NB4 (cell line): ENCODE data around the gene TSPAN4.

ENCODE experiments used
- DNase-seq: peaks from one replicate; pipeline ENCODE4 v3.0.0; 2010; ENCODE audit warnings: low read depth
- H3K4me3 ChIP-seq: one replicate; pipeline ENCODE4 v1.5.1; 2011; ENCODE audit warnings: mild to moderate bottlenecking, low read depth, low read length, moderate library complexity
- CTCF ChIP-seq: IDR thresholded peaks from one replicate; pipeline ENCODE4 v1.5.1; 2012; ENCODE audit warnings: low read depth, low read length
- MAX ChIP-seq: IDR thresholded peaks from 2 replicates; pipeline ENCODE4 v1.6.1; 2011; ENCODE audit warnings: low read depth, low read length
- MYC ChIP-seq: IDR thresholded peaks from 2 replicates; pipeline ENCODE4 v1.6.1; 2011; ENCODE audit warnings: low read depth, low read length
- POLR2A ChIP-seq: IDR thresholded peaks from 2 replicates; pipeline ENCODE4 v1.6.1; 2011; ENCODE audit warnings: mild to moderate bottlenecking; ENCODE audit not compliant: insufficient read length; ENCODE audit errors: extremely low read depth

Gene TSPAN4

GRCh38 chr11:858762-859339 lies 16.2 kb downstream of the TSPAN4 start:
- no peak overlapping the region for H3K4me3 ChIP-seq
- DNase-seq: no peak
- TF ChIP-seq POLR2A (no peak), CTCF (no peak), MAX (no peak), MYC (no peak)

DNA sequence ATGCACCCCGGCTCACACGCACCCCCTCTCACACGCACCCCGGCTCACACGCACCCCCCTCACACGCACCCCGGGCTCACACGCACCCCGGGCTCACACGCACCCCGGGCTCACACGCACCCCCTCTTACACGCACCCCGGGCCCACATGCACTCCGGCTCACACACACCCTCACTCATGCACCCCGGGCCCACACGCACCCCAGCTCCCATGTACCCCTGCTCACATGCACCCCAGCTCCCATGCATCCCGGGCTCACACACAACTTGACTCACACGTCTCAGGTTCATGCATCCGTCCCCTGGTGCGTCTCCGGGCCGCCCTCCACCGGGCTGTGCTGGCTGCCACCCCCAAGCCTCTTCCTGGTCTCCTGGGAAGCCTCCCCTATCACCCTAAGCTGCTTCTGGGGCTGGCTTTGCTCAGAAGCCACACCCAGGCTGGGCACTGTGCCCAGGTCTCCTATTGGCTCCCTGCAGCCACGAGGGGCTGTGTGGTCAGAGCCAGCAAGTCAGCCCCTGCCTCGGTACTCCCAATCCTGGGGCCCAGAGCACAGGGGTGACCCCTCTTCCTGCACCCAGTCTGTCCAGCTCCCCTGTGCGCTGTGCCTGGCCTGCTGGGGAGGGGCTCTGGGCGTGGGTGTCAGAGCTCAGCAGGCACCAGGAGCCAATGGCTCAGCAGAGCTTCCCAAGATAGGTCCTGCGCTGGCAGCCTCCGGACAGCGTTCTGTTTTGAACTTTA lies 16.9 kb downstream of the TSPAN4 start:
- TF ChIP-seq POLR2A (no peak), MAX (no peak), CTCF (no peak), MYC (no peak)
- no peak for DNase-seq
- H3K4me3 ChIP-seq: no peak overlapping the region

DNA sequence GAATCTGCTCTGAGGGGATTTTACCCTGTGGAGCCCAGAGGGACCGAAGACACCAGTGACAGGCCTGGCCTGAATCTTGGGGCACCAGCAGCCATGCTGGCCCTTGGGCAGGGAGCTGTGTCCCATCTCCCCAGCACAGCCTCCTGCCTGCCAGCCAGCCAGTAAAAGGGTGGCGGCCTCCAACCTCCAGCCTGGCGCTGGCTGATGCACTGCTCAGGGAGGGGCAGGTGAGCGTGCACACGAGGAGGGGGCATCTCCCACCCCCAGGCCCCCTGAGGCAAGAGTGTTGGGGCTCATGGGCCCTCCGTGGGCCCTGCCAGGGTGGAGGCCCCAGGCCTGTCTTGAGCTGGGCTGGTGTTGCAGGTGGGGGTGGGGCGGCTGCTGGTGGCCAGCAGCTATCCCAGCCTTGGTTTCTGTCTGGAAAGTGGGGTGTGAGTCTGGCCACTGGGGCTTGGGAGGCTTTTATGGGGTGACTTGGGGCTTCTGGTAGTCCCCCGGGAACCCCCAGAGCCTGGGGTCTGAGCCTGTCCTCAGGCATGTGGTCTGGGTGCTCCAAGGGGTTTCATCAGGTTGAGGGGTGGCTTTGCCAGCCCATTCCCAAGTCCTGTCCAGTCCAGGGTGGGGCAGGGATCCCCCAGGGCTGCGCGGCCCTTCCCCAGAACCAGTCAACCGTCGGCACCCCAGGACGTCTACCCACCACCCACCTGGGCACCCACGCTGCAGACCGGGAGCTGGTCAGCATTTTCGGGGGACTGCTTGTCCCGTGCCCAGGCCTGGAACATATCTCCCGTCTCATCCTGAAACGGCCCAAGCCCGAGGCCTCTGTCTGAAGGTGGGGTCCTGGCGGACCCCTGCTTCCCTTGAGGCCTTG lies 17.8 kb downstream of the TSPAN4 start:
- TF ChIP-seq MYC: no peak
- no peak for TF ChIP-seq CTCF
- TF ChIP-seq POLR2A: no peak
- no peak for TF ChIP-seq MAX
- no peak for DNase-seq
- H3K4me3 ChIP-seq: no peak overlapping the region

GRCh38 chr11:861105-861479 lies 18.4 kb downstream of the TSPAN4 start:
- H3K4me3 ChIP-seq: no peak overlapping the region
- TF ChIP-seq CTCF (no peak), MAX (peak; percentile 44), MYC (peak; percentile 42; the same call in 1 of the 2 replicates), POLR2A (no peak)
- peak; percentile 66 for DNase-seq

DNA sequence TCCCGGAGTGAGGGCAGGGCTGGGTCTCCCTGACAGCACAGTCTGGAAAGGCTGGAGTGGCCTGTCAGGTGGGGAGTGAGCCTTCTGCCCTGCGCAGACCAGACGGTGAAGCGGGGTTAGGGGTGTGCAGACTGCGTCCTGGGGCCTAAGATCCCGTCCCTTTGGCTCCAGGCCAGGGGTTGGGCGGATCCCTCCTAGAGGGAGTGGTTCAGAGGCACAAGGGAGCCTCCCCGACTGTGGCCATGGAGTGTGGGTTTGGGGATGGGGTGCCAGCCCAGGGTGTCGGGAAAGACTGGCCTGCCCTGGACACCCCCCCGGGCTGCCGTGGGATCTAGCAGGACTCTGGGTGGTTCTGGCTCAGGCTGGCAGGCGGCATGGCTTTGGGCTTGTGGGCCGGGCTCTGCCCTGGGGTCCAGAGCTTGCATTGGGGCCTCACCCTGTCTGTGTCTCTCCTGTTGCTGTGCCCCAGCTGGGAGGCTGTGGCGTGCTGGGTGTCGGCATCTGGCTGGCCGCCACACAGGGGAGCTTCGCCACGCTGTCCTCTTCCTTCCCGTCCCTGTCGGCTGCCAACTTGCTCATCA lies 19.5 kb downstream of the TSPAN4 start:
- DNase-seq: no peak
- no peak overlapping the region for H3K4me3 ChIP-seq
- no peak for TF ChIP-seq MYC

DNA sequence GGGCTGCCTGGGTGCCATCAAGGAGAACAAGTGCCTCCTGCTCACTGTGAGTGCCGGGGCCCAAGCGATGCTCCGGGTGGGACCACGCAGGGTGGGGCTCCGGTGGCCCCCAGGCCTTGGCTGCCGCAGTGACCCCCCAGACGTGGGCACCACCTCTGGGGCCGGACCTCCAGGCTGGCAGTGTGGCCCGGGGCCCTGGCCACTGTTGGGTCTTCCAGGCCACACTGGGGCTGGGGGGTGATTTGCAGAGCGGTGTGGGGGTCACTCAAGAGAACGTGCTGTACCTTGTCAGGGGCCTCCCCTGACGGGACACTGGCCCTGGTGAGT lies 20.0 kb downstream of the TSPAN4 start:
- TF ChIP-seq MAX (no peak), MYC (no peak)
- H3K4me3 ChIP-seq: no peak overlapping the region
- no peak for DNase-seq
